GM10266 (cell line): Measurements from ENCODE around the gene TNFAIP2.

Experiments
- DNase-seq: peaks from one replicate; pipeline ENCODE4 v3.0.0; 2012; ENCODE audit errors: extremely low spot score
- CTCF ChIP-seq: IDR thresholded peaks from 2 replicates; pipeline ENCODE4 v1.5.1; 2012; ENCODE audit warnings: mild to moderate bottlenecking, low read depth; ENCODE audit not compliant: control insufficient read depth, insufficient read depth; ENCODE audit errors: missing control alignments

TNFAIP2 gene

DNA sequence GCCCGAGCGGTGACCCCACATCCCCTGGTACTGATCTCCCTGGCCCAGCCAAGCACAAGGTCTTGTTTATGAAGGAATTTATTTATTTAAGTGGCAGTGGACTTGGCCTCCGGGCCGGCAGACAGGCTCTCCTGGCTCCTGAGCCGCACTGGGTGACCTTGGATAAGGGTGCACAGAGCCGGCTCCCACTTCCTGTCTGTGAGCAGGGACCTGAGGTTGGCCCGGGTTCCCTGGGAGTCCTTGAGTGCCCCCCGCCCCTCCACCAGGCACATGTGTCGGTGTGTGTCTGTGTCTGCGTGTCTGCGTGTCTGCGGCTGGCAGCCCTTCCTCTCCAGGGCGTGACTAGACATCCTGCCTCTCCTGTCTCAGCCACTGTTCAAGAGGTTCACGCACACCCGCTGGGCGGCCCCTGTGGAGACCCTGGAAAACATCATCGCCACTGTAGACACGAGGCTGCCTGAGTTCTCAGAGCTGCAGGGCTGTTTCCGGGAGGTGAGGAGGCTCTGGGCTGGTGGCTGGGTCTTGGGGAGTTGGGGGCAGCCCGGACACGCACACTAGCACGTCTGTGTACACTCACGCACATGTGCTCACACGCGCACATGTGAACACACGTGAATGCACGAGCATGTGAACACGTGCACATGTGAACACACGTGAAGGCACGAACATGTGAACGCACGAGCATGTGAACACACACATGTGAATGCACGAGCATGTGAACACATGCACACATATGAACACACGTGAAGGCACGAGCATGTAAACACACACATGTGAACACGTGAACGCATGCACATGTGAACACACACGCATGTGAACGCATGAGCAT, 9.3 kb downstream of the TNFAIP2 start:
- TF ChIP-seq CTCF: no peak
- no peak for DNase-seq

DNA sequence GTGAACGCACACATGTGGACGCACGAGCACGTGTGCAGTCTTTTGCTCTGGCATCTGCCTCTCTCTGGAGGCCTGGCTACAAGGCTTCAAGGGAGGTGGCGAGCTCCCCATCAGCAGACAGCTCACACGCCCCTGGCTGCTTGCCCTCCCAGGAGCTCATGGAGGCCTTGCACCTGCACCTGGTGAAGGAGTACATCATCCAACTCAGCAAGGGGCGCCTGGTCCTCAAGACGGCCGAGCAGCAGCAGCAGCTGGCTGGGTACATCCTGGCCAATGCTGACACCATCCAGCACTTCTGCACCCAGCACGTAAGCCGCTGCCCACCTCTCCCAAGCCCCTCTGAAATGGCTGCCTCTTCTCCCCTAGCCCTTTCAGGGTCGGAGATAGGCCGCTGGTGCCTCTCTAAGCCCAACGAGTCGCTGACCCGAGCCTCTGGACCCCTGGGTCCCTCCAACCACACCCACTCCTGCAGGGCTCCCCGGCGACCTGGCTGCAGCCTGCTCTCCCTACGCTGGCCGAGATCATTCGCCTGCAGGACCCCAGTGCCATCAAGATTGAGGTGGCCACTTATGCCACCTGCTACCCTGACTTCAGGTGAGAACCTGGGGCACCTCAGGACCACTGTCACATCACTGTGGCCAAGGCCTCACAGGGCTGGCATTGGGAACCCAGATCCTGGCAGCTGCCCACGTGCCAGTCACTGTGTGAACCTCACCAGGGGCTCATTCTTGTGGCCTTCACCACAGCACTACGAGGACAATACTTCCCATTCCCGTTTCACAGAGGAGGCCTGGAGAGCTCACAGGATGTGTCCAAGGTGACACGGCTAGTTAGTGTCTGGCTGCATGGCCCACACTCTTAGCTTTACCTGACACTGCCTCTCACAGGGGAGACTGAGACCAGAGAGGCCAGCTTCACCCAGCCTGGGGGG, 10.2 kb downstream of the TNFAIP2 start:
- no peak for DNase-seq
- TF ChIP-seq CTCF: no peak

DNA sequence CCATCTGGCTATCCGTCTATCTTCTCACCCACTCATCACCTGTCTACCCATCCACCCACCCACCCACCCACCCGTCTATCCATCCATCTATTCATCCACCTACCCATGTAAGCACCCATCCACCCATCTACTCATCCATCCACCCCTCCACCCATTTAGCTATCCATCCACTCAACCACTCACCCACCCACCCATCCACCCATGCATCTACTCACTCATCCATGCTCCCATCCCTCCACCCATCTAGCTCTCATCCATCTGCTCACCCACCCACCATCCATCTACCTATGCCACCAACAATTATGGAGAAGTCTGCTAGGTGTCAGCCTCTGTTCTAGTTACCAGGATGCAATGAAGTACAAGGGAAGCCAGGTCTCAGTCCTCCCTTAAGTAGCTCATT, 11.1 kb downstream of the TNFAIP2 start:
- TF ChIP-seq CTCF: no peak

DNA sequence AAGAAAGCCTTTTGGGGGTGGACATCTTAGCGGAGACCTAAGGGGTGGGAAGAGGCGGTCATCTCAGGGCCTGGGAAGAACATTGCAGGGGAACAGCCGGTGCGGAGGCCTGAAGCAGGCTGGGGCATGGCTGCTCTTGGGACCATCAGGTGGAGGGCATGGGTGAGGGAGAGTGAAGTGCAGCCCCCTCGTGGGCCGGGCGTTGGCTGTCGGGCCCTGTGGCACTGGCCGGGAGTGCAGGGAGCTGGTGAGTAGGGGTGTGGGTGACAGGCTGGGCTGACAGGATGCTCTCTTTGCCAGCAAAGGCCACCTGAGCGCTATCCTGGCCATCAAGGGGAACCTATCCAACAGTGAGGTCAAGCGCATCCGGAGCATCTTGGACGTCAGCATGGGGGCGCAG, 11.7 kb downstream of the TNFAIP2 start:
- TF ChIP-seq CTCF: no peak

More for the DNA sequence above, 11.1 kb downstream of the TNFAIP2 start:
- DNase-seq: no peak

GRCh38 chr14:103135333-103136260, 12.3 kb downstream of the TNFAIP2 start:
- no peak for DNase-seq
- no peak for TF ChIP-seq CTCF

More for the DNA sequence above, 11.7 kb downstream of the TNFAIP2 start:
- DNase-seq: no peak

- no peak for TF ChIP-seq CTCF
- DNase-seq: no peak
These were observed 13.4 kb downstream of the TNFAIP2 start for GRCh38 chr14:103136388-103137271.
